Measurements from ENCODE around the gene RRM2.

RRM2 gene

DNA sequence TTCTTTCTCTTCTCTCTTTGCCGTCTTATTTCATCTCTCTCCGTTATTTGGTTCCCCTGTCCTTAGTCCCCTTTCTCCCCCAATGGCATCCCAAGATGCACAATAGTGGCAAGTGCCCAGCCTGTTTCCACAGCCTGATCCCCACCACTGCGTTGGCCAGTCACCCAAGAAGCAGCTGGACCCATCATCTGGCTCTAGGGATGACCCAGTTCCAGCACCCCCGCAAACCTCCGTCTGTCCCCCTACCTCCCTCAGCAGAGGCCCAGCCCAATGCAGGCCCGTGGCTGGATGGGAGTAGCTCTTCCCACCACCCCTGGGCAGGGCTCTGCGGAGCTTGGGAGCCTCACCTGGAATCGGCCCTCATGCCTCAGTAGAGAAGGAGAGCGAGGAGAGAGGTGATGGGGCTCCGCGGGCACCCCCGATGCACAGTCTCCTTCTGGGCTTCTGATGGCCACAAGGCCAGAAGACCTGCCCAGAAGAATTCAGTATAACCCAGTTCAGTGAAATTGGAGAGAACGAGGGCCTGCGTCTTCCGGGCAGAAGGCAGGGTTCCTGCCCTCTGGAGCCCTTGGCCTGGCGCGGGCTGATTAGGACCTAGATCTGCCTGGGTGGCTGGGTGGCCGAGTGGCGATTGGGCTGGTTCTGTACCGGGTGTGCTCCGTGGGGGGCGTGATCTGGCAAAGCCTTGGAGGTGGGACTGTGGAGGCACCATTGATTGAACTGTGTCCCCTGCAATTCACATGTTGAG is 50.9 kb downstream of the RRM2 start:
- DNase-seq, result no peak

DNA sequence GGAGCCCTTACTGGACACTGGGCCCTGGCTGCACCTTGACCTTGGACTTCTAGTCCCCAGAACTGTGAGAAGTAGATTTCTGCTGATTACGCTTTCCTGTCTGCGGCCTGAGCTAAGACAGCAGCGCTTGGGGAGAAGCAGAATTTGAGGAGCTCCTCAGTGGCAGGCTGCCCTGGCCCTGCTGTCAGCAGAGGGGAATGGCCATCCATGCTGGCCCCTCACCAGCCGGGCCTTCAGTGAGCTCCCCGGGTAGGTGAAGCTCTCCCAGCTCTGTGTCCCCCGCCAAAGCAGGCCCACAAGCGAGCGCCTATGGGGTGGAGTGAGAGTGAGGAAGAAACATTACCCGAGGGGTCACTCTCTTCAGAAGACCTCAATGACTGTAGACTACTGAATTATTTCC is 51.6 kb downstream of the RRM2 start:
- DNase-seq, result no peak

DNA sequence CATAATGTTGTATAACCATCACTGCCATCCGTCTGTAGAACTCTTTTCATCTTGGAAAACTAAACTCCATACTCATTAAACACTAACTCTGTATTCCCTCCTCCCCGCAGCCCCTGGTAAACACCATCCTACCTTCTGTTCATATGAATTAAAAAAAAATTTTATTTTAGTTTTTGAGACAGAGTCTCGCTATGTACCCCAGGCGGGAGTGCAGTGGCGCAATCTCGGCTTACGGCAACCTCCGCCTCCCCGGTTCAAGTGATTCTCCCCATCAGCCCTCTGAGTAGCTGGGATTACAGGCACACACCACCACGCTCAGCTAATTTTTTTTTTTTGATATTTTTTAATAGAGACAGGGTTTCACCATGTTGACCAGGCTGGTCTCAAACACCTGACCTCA is 52.9 kb downstream of the RRM2 start:
- no peak for DNase-seq

DNA sequence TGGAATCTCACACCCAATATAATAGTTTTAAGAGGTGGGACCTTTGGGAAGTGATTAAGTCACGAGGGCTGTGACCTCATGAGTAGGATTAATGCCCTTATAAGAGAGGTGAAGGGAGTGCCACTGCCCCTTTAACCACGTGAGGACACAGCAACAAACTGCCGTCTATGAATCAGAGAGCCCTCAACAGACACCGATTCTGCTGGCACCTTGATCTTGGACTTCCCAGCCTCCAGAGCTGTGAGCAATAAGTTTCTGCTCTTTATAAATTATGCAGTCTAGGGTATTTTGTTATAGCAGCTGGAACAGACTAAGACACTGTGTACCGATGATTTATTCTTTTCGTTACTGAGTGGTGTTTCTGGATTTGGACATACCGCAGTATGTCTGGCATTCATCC is 56.2 kb downstream of the RRM2 start:
- no peak for DNase-seq

DNA sequence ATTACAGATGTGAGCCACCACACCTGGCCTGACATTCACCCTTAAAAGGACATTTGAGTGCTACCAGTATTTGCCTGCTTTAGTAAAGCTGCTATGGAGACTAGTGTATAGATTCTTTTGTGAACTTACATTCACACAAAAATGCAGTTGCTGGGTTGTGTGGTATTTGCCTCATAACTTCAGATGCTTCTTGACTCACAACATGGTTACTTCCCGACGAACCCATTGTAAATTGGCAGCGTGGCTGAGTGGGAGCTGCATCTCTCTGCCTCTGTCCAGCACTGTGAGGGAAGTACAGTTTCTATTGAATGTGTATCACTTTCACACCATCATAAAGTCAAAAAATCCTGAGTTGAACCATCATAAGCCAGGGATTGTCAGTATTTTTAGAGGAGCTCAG is 56.9 kb downstream of the RRM2 start:
- DNase-seq, result no peak

DNA sequence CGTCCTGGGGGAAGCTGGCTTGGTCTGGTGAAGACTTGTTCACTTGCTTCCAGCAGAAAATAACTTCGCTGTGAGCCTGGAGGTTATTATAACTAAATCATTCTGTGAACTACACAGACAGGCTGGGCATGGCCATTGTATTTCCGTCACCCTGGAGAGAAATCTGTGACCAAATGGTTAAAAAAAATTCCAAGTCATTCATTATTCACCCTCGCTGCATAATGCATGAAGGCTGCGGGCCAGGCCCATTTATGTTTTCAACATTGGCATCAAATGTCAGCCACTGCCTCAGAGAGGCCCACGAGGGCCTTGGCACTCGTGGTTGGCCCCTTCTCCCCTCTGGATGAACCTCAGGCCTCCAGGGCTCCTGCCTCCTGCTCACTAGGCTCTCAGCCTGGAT is 57.7 kb downstream of the RRM2 start:
- DNase-seq, result no peak
